Measurements from ENCODE around the gene ANKRD9.
"Not testable (repeated sequence)": the region's sequence is repeated elsewhere in the genome, so short reads cannot be mapped to it uniquely, and the experiment has no call there.

- TF ChIP-seq ZNF565 (CRISPR knock-in tag; conservative IDR thresholded peaks at IDR 0.05; ENCODE audit: low read depth); SNAI2 (CRISPR knock-in tag; IDR thresholded peaks at IDR 0.05); PATZ1 (CRISPR knock-in tag; IDR thresholded peaks at IDR 0.05; ENCODE audit: borderline replicate concordance); TSHZ2 (CRISPR knock-in tag; IDR thresholded peaks at IDR 0.05); RARB (CRISPR knock-in tag; IDR thresholded peaks at IDR 0.05): not testable (repeated sequence)
Observed at GRCh38 chr14:102550927-102551401, 41.4 kb upstream of the ANKRD9 start.
